ENCODE measurements around the gene NEUROG2. TPM values are rescaled to one million over a fixed set of nuclear protein-coding genes. Genes with fewer than 3 reads are reported as not detected.

The NEUROG2 gene
- total RNA-seq, result 4.1 and 4.2 TPM in 2 replicates
- long read RNA-seq, partial matches to known transcripts, result 0 of 1 reads
- long read RNA-seq, other reads (novel, unspliced or antisense), result 1 of 1 reads

GRCh38 chr4:112516066-112516470, at the start of gene NEUROG2:
NEUROG2 (minus strand) TSS chr4:112516180; CDS start chr4:112515475, 705 bp downstream.
- DNase-seq (ENCODE audit: low read depth, low spot score), result peak; percentile 7
- Mint-ChIP-seq H3K9me3 (no peaks in the 10 kb centered on the region), H3K36me3 (ENCODE audit: low read depth) (no peaks in the 10 kb centered on the region), H3K4me3 (peak within 1 kb of the TSS; percentile 85), H3K27ac (ENCODE audit: unreplicated experiment) (no peak within 1 kb of the TSS), H3K27me3 (ENCODE audit: low read depth) (peaks cover 98% of the 10 kb centered on the region), H3K4me1 (peaks cover 60% of the 10 kb centered on the region)
- TF ChIP-seq CTCF (conservative IDR thresholded peaks at IDR 0.05), result no peak

- H3K9me3 Mint-ChIP-seq, result peaks cover 2% of the 10 kb centered on the region
- no peak for TF ChIP-seq CTCF (conservative IDR thresholded peaks at IDR 0.05)
- no peak overlapping the region for H3K4me3 Mint-ChIP-seq
- DNase-seq (ENCODE audit: low read depth, low spot score), result no peak
- H3K36me3 Mint-ChIP-seq (ENCODE audit: low read depth), result peaks cover 21% of the 10 kb centered on the region
- H3K27ac Mint-ChIP-seq (ENCODE audit: unreplicated experiment), result no peak overlapping the region
- no peaks in the 10 kb centered on the region for H3K4me1 Mint-ChIP-seq
- H3K27me3 Mint-ChIP-seq (ENCODE audit: low read depth), result no peaks in the 10 kb centered on the region
These were observed 48.8 kb upstream of the NEUROG2 start for GRCh38 chr4:112564706-112565270.

GRCh38 chr4:112563431-112564200, 47.6 kb upstream of the NEUROG2 start:
- H3K4me1 Mint-ChIP-seq, result no peaks in the 10 kb centered on the region
- no peaks in the 10 kb centered on the region for H3K27me3 Mint-ChIP-seq (ENCODE audit: low read depth)
- DNase-seq (ENCODE audit: low read depth, low spot score), result no peak
- peaks cover 2% of the 10 kb centered on the region for H3K9me3 Mint-ChIP-seq
- peaks cover 22% of the 10 kb centered on the region for H3K36me3 Mint-ChIP-seq (ENCODE audit: low read depth)
- no peak overlapping the region for H3K4me3 Mint-ChIP-seq
- TF ChIP-seq CTCF (conservative IDR thresholded peaks at IDR 0.05), result no peak
- H3K27ac Mint-ChIP-seq (ENCODE audit: unreplicated experiment), result no peak overlapping the region

GRCh38 chr4:112562254-112562879, 46.4 kb upstream of the NEUROG2 start:
- no peak for TF ChIP-seq CTCF (conservative IDR thresholded peaks at IDR 0.05)
- H3K36me3 Mint-ChIP-seq (ENCODE audit: low read depth), result peaks cover 15% of the 10 kb centered on the region
- no peak overlapping the region for H3K27ac Mint-ChIP-seq (ENCODE audit: unreplicated experiment)
- no peak for DNase-seq (ENCODE audit: low read depth, low spot score)
- H3K4me3 Mint-ChIP-seq, result no peak overlapping the region
- H3K9me3 Mint-ChIP-seq, result peaks cover 2% of the 10 kb centered on the region
- H3K27me3 Mint-ChIP-seq (ENCODE audit: low read depth), result no peaks in the 10 kb centered on the region
- no peaks in the 10 kb centered on the region for H3K4me1 Mint-ChIP-seq

- H3K27ac Mint-ChIP-seq (ENCODE audit: unreplicated experiment), result no peak overlapping the region
- H3K36me3 Mint-ChIP-seq (ENCODE audit: low read depth), result peaks cover 9% of the 10 kb centered on the region
- H3K4me1 Mint-ChIP-seq, result no peaks in the 10 kb centered on the region
- no peak for TF ChIP-seq CTCF (conservative IDR thresholded peaks at IDR 0.05)
- H3K9me3 Mint-ChIP-seq, result no peaks in the 10 kb centered on the region
- DNase-seq (ENCODE audit: low read depth, low spot score), result no peak
- no peak overlapping the region for H3K4me3 Mint-ChIP-seq
- no peaks in the 10 kb centered on the region for H3K27me3 Mint-ChIP-seq (ENCODE audit: low read depth)
These were observed 44.1 kb upstream of the NEUROG2 start for GRCh38 chr4:112560084-112560483.
